ENCODE measurements around the gene LRRC41.

DNA sequence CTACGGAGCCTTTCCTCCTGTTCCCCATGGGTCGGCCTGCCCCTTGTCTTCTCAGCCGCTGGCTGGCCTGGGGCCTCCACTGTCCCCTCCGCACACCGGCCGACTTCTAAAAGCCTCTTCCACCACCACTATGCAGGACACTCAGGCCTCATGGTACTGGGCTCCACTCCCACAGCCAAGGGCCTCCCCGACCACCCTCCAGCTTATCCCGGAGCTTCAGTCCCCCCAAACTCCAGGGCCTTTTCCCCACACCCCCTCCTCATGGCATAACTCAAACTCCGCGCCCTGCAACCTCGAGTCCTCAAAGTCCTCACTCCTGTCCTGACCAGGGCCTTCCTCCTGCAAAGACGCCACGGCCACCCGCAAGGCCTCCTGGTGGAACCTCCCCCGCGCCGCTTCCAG lies 2.0 kb downstream of the LRRC41 start:
- TF ChIP-seq POLR2A (IDR thresholded peaks at IDR 0.05) (no peak), EP300 (IDR thresholded peaks at IDR 0.05) (no peak)
- TF ChIP-seq, protein P1, sequence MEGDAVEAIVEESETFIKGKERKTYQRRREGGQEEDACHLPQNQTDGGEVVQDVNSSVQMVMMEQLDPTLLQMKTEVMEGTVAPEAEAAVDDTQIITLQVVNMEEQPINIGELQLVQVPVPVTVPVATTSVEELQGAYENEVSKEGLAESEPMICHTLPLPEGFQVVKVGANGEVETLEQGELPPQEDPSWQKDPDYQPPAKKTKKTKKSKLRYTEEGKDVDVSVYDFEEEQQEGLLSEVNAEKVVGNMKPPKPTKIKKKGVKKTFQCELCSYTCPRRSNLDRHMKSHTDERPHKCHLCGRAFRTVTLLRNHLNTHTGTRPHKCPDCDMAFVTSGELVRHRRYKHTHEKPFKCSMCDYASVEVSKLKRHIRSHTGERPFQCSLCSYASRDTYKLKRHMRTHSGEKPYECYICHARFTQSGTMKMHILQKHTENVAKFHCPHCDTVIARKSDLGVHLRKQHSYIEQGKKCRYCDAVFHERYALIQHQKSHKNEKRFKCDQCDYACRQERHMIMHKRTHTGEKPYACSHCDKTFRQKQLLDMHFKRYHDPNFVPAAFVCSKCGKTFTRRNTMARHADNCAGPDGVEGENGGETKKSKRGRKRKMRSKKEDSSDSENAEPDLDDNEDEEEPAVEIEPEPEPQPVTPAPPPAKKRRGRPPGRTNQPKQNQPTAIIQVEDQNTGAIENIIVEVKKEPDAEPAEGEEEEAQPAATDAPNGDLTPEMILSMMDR (IDR thresholded peaks at IDR 0.05): no peak
